NT2/D1 (cell line): ENCODE data around the gene CDC40.
"Not testable (repeated sequence)": the region's sequence is repeated elsewhere in the genome, so short reads cannot be mapped to it uniquely, and the experiment has no call there.

ENCODE experiments used
- DNase-seq: peaks from one replicate; pipeline ENCODE4 v3.0.0-alpha.2; 2011; ENCODE audit warnings: low read depth, low spot score
- H3K27me3 ChIP-seq: 2 replicates; pipeline ENCODE4 v1.6.0; 2011; ENCODE audit warnings: mild to moderate bottlenecking; ENCODE audit not compliant: insufficient read length, insufficient read depth
- H3K36me3 ChIP-seq: 2 replicates; pipeline ENCODE4 v1.6.1; 2011; ENCODE audit warnings: mild to moderate bottlenecking, low read length, mixed read lengths; ENCODE audit not compliant: insufficient read depth, insufficient read length
- H3K4me1 ChIP-seq: 2 replicates; pipeline ENCODE4 v1.5.1; 2011; ENCODE audit not compliant: insufficient read depth, insufficient read length
- H3K4me3 ChIP-seq: 2 replicates; pipeline ENCODE4 v1.5.1; 2011; ENCODE audit warnings: low read depth; ENCODE audit not compliant: insufficient read length
- H3K9ac ChIP-seq: 2 replicates; pipeline ENCODE4 v1.6.0; 2011; ENCODE audit warnings: low read depth; ENCODE audit not compliant: insufficient read length
- H3K9me3 ChIP-seq: 2 replicates; pipeline ENCODE4 v1.5.1; 2011; ENCODE audit warnings: mild to moderate bottlenecking, low read length; ENCODE audit not compliant: insufficient read depth
- SUZ12 ChIP-seq: IDR thresholded peaks from 2 replicates; pipeline ENCODE4 v1.6.1; 2011; ENCODE audit not compliant: insufficient read length, insufficient read depth; ENCODE audit errors: extremely low read depth
- YY1 ChIP-seq: IDR thresholded peaks from 2 replicates; pipeline ENCODE4 v1.6.1; 2011; ENCODE audit not compliant: insufficient read length, insufficient read depth
- ZNF274 ChIP-seq: IDR thresholded peaks from 2 replicates; pipeline ENCODE4 v1.6.1; 2011; ENCODE audit warnings: mild to moderate bottlenecking, low read depth, low read length

The CDC40 gene

GRCh38 chr6:110232450-110232849 lies 52.2 kb downstream of the CDC40 start:
- Histone ChIP-seq H3K36me3 (peaks cover 14% of the 10 kb centered on the region), H3K4me1 (no peaks in the 10 kb centered on the region), H3K4me3 (no peak overlapping the region), H3K27me3 (no peaks in the 10 kb centered on the region), H3K9ac (no peak overlapping the region), H3K9me3 (no peaks in the 10 kb centered on the region)
- no peak for DNase-seq
- TF ChIP-seq SUZ12: no peak
- TF ChIP-seq ZNF274: no peak
- TF ChIP-seq YY1: no peak

- no peak for DNase-seq
- no peak overlapping the region for H3K4me3 ChIP-seq
- no peaks in the 10 kb centered on the region for H3K9me3 ChIP-seq
- H3K36me3 ChIP-seq: peaks cover 11% of the 10 kb centered on the region
- TF ChIP-seq YY1: no peak
- no peak for TF ChIP-seq ZNF274
- TF ChIP-seq SUZ12: no peak
- no peaks in the 10 kb centered on the region for H3K27me3 ChIP-seq
- H3K9ac ChIP-seq: no peak overlapping the region
- H3K4me1 ChIP-seq: no peaks in the 10 kb centered on the region
These were observed 53.6 kb downstream of the CDC40 start for GRCh38 chr6:110233770-110234374.

DNA sequence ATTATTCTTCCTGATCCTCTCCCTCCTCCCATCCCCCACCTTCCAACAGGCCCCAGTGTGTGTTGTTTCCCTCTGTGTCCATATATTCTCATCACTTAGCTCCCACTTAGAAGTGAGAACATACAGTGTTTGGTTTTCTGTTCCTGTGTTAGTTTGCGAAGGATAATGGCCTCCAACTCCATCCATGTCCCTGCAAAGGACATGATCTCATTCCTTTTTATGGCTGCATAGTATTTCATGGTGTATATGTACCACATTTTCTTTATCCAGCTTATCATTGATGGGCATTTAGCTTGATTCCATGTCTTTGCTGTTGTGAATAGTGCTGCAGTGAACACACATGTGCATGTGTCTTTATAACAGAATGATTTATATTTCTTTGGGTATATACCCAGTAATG lies 55.8 kb downstream of the CDC40 start:
- not testable (repeated sequence) for H3K4me3 ChIP-seq, H3K36me3 ChIP-seq, H3K27me3 ChIP-seq, H3K4me1 ChIP-seq, H3K9ac ChIP-seq, H3K9me3 ChIP-seq, DNase-seq

GRCh38 chr6:110239526-110240274 lies 59.5 kb downstream of the CDC40 start:
- Histone ChIP-seq H3K9me3 (no peaks in the 10 kb centered on the region), H3K9ac (no peak overlapping the region), H3K4me1 (no peaks in the 10 kb centered on the region), H3K27me3 (no peaks in the 10 kb centered on the region), H3K4me3 (no peak overlapping the region), H3K36me3 (no peaks in the 10 kb centered on the region)
- no peak for DNase-seq
- no peak for TF ChIP-seq SUZ12
- TF ChIP-seq ZNF274: no peak
- TF ChIP-seq YY1: no peak

- not testable (repeated sequence) for H3K4me1 ChIP-seq, H3K9ac ChIP-seq, H3K36me3 ChIP-seq, H3K4me3 ChIP-seq, H3K27me3 ChIP-seq, H3K9me3 ChIP-seq, DNase-seq
These were observed 64.4 kb downstream of the CDC40 start for GRCh38 chr6:110244621-110245020.

- Histone ChIP-seq H3K4me3 (no peak overlapping the region), H3K9ac (no peak overlapping the region), H3K27me3 (no peaks in the 10 kb centered on the region), H3K36me3 (no peaks in the 10 kb centered on the region), H3K4me1 (no peaks in the 10 kb centered on the region), H3K9me3 (no peaks in the 10 kb centered on the region)
- no peak for DNase-seq
- TF ChIP-seq SUZ12: no peak
- no peak for TF ChIP-seq YY1
- TF ChIP-seq ZNF274: no peak
These were observed 66.2 kb downstream of the CDC40 start for GRCh38 chr6:110246378-110246777.

DNA sequence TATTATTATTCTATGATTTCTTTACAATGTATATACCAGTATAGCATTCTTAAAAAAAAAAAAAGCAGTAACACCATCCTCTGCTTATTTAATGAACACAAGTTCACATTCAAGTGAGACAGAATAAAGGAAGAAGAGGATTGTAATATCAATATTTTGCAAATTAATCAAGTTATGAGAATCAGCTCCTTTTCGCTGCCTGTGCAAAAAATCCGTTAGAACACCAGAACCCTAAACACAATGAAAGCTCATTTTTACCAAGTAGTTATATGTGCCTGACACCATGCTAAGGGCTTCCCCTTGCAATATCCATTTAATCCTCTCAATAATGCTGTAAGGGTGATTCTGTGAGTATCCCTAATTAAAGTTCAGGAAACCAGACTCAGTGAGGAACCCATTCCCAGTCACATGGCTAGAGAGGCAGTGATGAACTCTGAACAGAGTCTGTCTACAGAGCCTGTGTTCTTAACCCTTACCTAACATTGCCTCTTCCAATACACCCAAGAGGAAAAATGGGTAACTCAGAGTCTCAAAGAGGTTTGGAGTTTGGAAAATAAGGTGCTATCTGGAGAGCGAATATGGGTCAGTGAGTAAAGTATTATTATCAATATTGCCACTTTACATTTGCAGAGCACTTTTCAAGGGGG lies 66.8 kb downstream of the CDC40 start:
- no peaks in the 10 kb centered on the region for H3K27me3 ChIP-seq
- H3K9me3 ChIP-seq: no peaks in the 10 kb centered on the region
- no peak for TF ChIP-seq YY1
- TF ChIP-seq ZNF274: no peak
- no peak for TF ChIP-seq SUZ12
- no peak for DNase-seq
- H3K4me3 ChIP-seq: no peak overlapping the region
- H3K9ac ChIP-seq: no peak overlapping the region
- no peaks in the 10 kb centered on the region for H3K36me3 ChIP-seq
- no peaks in the 10 kb centered on the region for H3K4me1 ChIP-seq
